H9 (cell line): Measurements from ENCODE around the gene CERS6. TPM values are rescaled to one million over a fixed set of nuclear protein-coding genes. Genes with fewer than 3 reads are reported as not detected.

Experiments
- DNase-seq: peaks from one replicate; pipeline ENCODE4 v3.0.0-alpha.2; 2017
- H2AFZ ChIP-seq: one replicate; pipeline ENCODE4 v1.6.1; 2013; ENCODE audit warnings: mild to moderate bottlenecking, low read length, control low read depth, moderate library complexity
- H2AK5ac ChIP-seq: 2 replicates; pipeline ENCODE4 v1.6.1; 2013; ENCODE audit warnings: low read length, control low read depth, mixed read lengths; ENCODE audit not compliant: insufficient read length
- H2BK120ac ChIP-seq: one replicate; pipeline ENCODE4 v1.6.1; 2013; ENCODE audit warnings: low read depth, mild to moderate bottlenecking, low read length, control low read depth, inconsistent platforms; ENCODE audit not compliant: poor library complexity, severe bottlenecking
- H2BK12ac ChIP-seq: 2 replicates; pipeline ENCODE4 v1.6.1; 2013; ENCODE audit warnings: low read length, control low read depth, mixed read lengths, low read depth; ENCODE audit not compliant: insufficient read length
- H2BK15ac ChIP-seq: 2 replicates; pipeline ENCODE4 v1.6.1; 2013; ENCODE audit warnings: low read depth, low read length, control low read depth
- H2BK20ac ChIP-seq: one replicate; pipeline ENCODE4 v1.6.1; 2013; ENCODE audit warnings: low read depth, mild to moderate bottlenecking, low read length, control low read depth, inconsistent platforms; ENCODE audit not compliant: poor library complexity, severe bottlenecking
- H2BK5ac ChIP-seq: 2 replicates; pipeline ENCODE4 v1.6.1; 2013; ENCODE audit warnings: low read length, control low read depth, mixed read lengths; ENCODE audit not compliant: insufficient read length
- H3K14ac ChIP-seq: 2 replicates; pipeline ENCODE4 v1.6.1; 2013; ENCODE audit warnings: low read length, control low read depth; ENCODE audit not compliant: insufficient read depth
- H3K18ac ChIP-seq: 2 replicates; pipeline ENCODE4 v1.6.1; 2013; ENCODE audit warnings: low read depth, mild to moderate bottlenecking, mixed read lengths, low read length, control low read depth; ENCODE audit not compliant: insufficient read length
- H3K23ac ChIP-seq: 2 replicates; pipeline ENCODE4 v1.6.1; 2013; ENCODE audit warnings: low read length, control low read depth, mixed read lengths, low read depth; ENCODE audit not compliant: insufficient read length
- H3K23me2 ChIP-seq: 2 replicates; pipeline ENCODE4 v1.6.1; 2013; ENCODE audit warnings: low read depth, mild to moderate bottlenecking, mixed read lengths, low read length, control low read depth; ENCODE audit not compliant: insufficient read length, poor library complexity, severe bottlenecking
- H3K27ac ChIP-seq: 2 replicates; pipeline ENCODE4 v1.5.1; 2013; ENCODE audit warnings: low read length, control low read depth, mixed read lengths, low read depth; ENCODE audit not compliant: insufficient read length
- H3K27me3 ChIP-seq: 2 replicates; pipeline ENCODE4 v1.6.1; 2013; ENCODE audit warnings: low read length, control low read depth, inconsistent platforms; ENCODE audit not compliant: insufficient read depth
- H3K4ac ChIP-seq: 2 replicates; pipeline ENCODE4 v1.6.1; 2013; ENCODE audit warnings: low read depth, mild to moderate bottlenecking, control low read depth, inconsistent platforms, low read length, moderate library complexity
- H3K4me1 ChIP-seq: 2 replicates; pipeline ENCODE4 v1.6.1; 2013; ENCODE audit warnings: low read length, control low read depth, inconsistent platforms; ENCODE audit not compliant: insufficient read depth
- H3K4me2 ChIP-seq: 2 replicates; pipeline ENCODE4 v1.6.1; 2013; ENCODE audit warnings: low read length, control low read depth, mixed read lengths; ENCODE audit not compliant: insufficient read length, insufficient read depth
- H3K56ac ChIP-seq: 2 replicates; pipeline ENCODE4 v1.6.1; 2013; ENCODE audit warnings: low read depth, mild to moderate bottlenecking, mixed read lengths, low read length, control low read depth; ENCODE audit not compliant: insufficient read length
- H3K79me1 ChIP-seq: 2 replicates; pipeline ENCODE4 v1.6.1; 2013; ENCODE audit warnings: low read depth, mild to moderate bottlenecking, moderate library complexity, low read length, control low read depth, inconsistent platforms; ENCODE audit not compliant: insufficient read depth, poor library complexity, severe bottlenecking
- H3K79me2 ChIP-seq: 2 replicates; pipeline ENCODE4 v1.6.1; 2013; ENCODE audit warnings: low read length, control low read depth, inconsistent platforms; ENCODE audit not compliant: insufficient read depth
- H3K9ac ChIP-seq: 2 replicates; pipeline ENCODE4 v1.6.1; 2013; ENCODE audit warnings: low read length, control low read depth, mixed read lengths; ENCODE audit not compliant: insufficient read length; ENCODE audit errors: extremely low read depth
- H3K9me3 ChIP-seq: one replicate; pipeline ENCODE4 v1.6.1; 2013; ENCODE audit warnings: low read depth, low read length, inconsistent platforms; ENCODE audit not compliant: control insufficient read depth
- H3T11ph ChIP-seq: one replicate; pipeline ENCODE4 v1.6.1; 2013; ENCODE audit warnings: mild to moderate bottlenecking, low read length, control low read depth, inconsistent platforms
- H4K20me1 ChIP-seq: one replicate; pipeline ENCODE4 v1.6.1; 2013; ENCODE audit not compliant: control insufficient read depth, insufficient read length, insufficient read depth
- H4K5ac ChIP-seq: 2 replicates; pipeline ENCODE4 v1.6.1; 2013; ENCODE audit warnings: low read depth, mild to moderate bottlenecking, mixed read lengths, low read length, control low read depth; ENCODE audit not compliant: insufficient read length
- H4K8ac ChIP-seq: replicated peaks from 2 replicates; pipeline ENCODE4 v1.6.1; 2013; ENCODE audit warnings: low read length, control low read depth, mixed read lengths, low read depth; ENCODE audit not compliant: insufficient read length
- H4K91ac ChIP-seq: 2 replicates; pipeline ENCODE4 v1.6.1; 2013; ENCODE audit warnings: low read depth, mild to moderate bottlenecking, moderate library complexity, mixed read lengths, low read length, control low read depth; ENCODE audit not compliant: insufficient read length
- H3K27ac Mint-ChIP-seq, 3 experiments: 2 replicates in 2 of 3; 3 replicates in 1 of 3; pipeline ENCODE4 v1.8.0; 2020 to 2021; ENCODE audit warnings: mixed read lengths in 3 of 3, mild to moderate bottlenecking in 1 of 3, moderate library complexity in 1 of 3
- H3K27me3 Mint-ChIP-seq: 2 replicates; pipeline ENCODE4 v1.8.0; 2021; ENCODE audit warnings: low read depth, mild to moderate bottlenecking, moderate library complexity, mixed read lengths
- H3K36me3 Mint-ChIP-seq, 3 experiments: 2 replicates in 2 of 3; 3 replicates in 1 of 3; pipeline ENCODE4 v1.8.0; 2020 to 2021; ENCODE audit warnings: low read depth in 3 of 3, mixed read lengths in 3 of 3; ENCODE audit not compliant: insufficient read depth in 1 of 3
- H3K4me1 Mint-ChIP-seq, 2 experiments: 2 replicates each; pipeline ENCODE4 v1.8.0; 2020; ENCODE audit warnings: mixed read lengths in 2 of 2
- H3K4me3 Mint-ChIP-seq, 2 experiments: 2 replicates in 1 of 2; 3 replicates in 1 of 2; pipeline ENCODE4 v1.8.0; 2020 to 2021; ENCODE audit warnings: mild to moderate bottlenecking in 2 of 2, mixed read lengths in 2 of 2, moderate library complexity in 1 of 2
- H3K9me3 Mint-ChIP-seq, 2 experiments: 2 replicates in 1 of 2; 3 replicates in 1 of 2; pipeline ENCODE4 v1.8.0; 2020; ENCODE audit warnings: mild to moderate bottlenecking in 2 of 2, mixed read lengths in 2 of 2, moderate library complexity in 1 of 2
- WGBS: extraction: QIAGEN DNeasy Blood & Tissue Kit; methylation state at CpG from one replicate; pipeline ENCODE4 v1.1.7; 2013; ENCODE audit warnings: missing lambda C conversion rate, low lambda C conversion rate, mixed read lengths; ENCODE audit not compliant: insufficient read length; ENCODE audit errors: extremely low coverage; 5-methylcytosine and 5-hydroxymethylcytosine counted together
- total RNA-seq: library from RNA; stranded (reverse); gene quantifications from 2 replicates; pipeline ENCODE4 v1.2.1, GENCODE V29; 2021
- TF ChIP-seq, protein P1 (sequence below): fragments of 200-600 bp; sonication (generic); conservative IDR thresholded peaks from 3 replicates; pipeline ENCODE4 v1.8.0; 2021; ENCODE audit warnings: antibody characterized with exemption, mild to moderate bottlenecking

The CERS6 gene
- total RNA-seq, 1 experiment from 2014 or later, result 17.7 TPM

DNA sequence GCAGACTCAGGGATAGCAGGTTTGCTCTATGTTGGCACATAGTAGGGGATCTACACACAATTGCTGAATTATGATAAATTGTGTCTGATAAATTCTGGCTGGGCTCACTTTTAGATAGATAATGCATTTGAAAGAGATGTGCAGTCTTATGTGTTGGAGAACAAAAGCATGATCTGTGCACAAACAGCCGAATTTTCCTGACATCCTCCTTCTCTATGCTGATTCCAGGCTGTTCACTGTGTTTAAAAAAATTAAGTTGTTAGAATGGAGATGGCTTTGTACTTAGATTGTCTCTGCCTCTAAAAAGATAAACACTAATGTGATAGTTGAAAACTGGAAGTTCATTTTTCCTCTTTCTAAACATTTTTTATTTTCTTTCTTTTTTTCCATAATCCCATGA is 2.1 kb downstream of the CERS6 start:
- Histone ChIP-seq H3K23ac (no peak overlapping the region), H4K91ac (no peak overlapping the region), H3K27ac (no peak overlapping the region), H3K23me2 (peaks cover 11% of the 10 kb centered on the region), H3K4ac (no peak overlapping the region), H3K56ac (no peak overlapping the region), H2BK120ac (no peak overlapping the region), H2AK5ac (no peak overlapping the region), H3K79me1 (peaks cover 3% of the 10 kb centered on the region), H3K14ac (no peak overlapping the region), H3K9ac (no peak overlapping the region), H4K8ac (no peak overlapping the region), H4K20me1 (no peaks in the 10 kb centered on the region), H2AFZ (no peak overlapping the region), H3K4me2 (peak overlapping the region; percentile 81), H2BK20ac (no peak overlapping the region), H3K27me3 (no peaks in the 10 kb centered on the region), H2BK12ac (no peak overlapping the region), H3K9me3 (no peaks in the 10 kb centered on the region), H3K4me1 (no peaks in the 10 kb centered on the region), H2BK5ac (no peak overlapping the region), H2BK15ac (no peak overlapping the region), H3T11ph (no peak overlapping the region), H3K79me2 (peaks cover 3% of the 10 kb centered on the region; the same call in 1 of the 2 replicates), H3K18ac (no peak overlapping the region), H4K5ac (no peak overlapping the region)
- TF ChIP-seq, protein P1, sequence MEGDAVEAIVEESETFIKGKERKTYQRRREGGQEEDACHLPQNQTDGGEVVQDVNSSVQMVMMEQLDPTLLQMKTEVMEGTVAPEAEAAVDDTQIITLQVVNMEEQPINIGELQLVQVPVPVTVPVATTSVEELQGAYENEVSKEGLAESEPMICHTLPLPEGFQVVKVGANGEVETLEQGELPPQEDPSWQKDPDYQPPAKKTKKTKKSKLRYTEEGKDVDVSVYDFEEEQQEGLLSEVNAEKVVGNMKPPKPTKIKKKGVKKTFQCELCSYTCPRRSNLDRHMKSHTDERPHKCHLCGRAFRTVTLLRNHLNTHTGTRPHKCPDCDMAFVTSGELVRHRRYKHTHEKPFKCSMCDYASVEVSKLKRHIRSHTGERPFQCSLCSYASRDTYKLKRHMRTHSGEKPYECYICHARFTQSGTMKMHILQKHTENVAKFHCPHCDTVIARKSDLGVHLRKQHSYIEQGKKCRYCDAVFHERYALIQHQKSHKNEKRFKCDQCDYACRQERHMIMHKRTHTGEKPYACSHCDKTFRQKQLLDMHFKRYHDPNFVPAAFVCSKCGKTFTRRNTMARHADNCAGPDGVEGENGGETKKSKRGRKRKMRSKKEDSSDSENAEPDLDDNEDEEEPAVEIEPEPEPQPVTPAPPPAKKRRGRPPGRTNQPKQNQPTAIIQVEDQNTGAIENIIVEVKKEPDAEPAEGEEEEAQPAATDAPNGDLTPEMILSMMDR, result no peak
- no peaks in the 10 kb centered on the region for H3K9me3 Mint-ChIP-seq
- H3K27ac Mint-ChIP-seq, result no peak overlapping the region
- peaks cover 5% of the 10 kb centered on the region for H3K27me3 Mint-ChIP-seq
- no peak for DNase-seq
- peaks cover 24 to 36% of the 10 kb centered on the region in 2 experiments for H3K4me1 Mint-ChIP-seq
- H3K4me3 Mint-ChIP-seq, result peak overlapping the region in 1 of 2 experiments; percentile 54; a peak in 2 of 5 replicates
- no CpG with 5 or more reads among the region's 1 CpG for WGBS
- H3K36me3 Mint-ChIP-seq, result peaks cover 0 to 3% (median 0%) of the 10 kb centered on the region in 3 experiments; a peak in 1 of 7 replicates
